Stimulated activated CD4-positive, alpha-beta T cell treated with anti-CD3 and anti-CD28 coated beads, Interleukin-15, amount 100 ng/mL, for 1 hour (primary cell): ENCODE measurements around the gene ZNF248.
"Not testable (repeated sequence)": the region's sequence is repeated elsewhere in the genome, so short reads cannot be mapped to it uniquely, and the experiment has no call there.

Source experiments
- DNase-seq, 2 donors: peaks; one replicate each; pipeline ENCODE4 v3.0.0-alpha.2; 2020; ENCODE audit warnings: low read depth in 1 of 2, low spot score in 1 of 2

ZNF248 gene

DNA sequence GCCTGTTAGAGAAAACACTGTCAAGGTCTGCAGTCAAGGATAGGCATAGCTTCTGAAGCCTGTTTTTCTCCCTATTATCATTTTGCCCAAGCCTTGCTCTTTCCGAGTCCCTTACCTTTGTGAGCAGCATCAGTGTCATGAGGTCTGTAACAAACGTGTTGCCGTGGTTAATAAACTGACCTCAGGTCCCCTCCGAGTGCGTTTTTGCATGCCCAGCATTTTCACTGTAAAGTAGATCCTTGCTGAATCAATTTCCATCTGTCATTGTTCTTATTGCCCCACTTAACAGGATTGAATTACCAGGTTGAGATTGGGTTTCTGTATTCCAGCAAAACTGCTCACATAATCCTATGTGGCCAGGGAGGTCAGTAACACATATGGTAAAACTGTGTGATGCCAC lies 110.3 kb downstream of the ZNF248 start:
- DNase-seq: no peak

DNA sequence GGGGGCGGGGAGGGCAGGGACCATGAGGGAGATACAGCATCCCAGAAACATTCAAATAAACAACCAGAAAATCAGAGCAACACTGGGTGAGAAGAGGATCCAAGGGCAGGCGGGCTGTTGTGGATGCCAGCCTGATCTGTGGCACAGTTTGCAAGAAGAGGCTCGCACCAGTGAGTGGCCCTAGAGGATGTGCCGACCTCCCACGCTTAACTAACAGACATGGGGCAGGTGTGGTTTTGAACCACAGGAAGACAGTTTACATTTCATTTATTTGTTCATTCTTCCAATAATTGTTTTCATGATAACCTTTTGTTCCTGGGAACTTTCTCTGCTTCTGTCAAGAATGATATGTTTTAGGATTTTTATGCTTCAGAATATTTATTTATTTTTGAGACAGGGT lies 115.6 kb downstream of the ZNF248 start:
- no peak for DNase-seq

DNA sequence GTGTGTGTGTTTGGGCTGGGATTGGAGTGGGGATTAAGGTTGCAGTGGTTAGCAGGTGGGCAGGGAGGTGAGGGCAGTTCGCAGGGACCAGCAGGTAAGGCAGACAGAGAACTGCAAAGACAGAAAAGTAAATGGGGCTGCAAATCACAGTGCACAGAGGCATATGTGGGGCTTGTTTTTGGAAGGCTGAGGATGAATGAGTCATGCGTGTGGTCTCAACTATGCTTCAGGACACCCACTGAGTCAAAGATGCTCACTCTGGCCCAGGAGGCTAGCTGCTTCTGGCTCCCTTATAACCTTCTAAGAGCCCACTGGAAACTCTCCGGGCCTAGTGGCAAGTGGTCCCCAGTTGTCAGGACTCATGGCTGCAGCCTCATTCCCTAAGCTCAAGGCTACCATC lies 118.2 kb downstream of the ZNF248 start:
- DNase-seq: no peak

DNA sequence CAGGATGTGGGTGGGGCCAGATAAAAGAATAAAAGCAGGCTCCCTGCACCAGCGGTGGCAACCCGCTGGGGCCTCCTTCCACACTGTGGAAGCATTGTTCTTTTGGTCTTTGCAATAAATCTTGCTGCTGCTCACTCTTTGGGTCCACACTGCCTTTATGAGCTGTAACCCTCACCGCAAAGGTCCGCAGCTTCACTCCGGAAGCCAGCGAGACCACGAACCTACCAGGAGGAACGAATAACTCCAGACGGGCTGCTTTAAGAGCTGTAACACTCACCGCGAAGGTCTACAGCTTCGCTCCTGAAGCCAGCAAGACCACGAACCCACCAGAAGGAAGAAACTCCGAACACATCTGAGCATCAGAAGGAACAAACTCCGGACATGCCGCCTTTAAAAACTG lies 119.2 kb downstream of the ZNF248 start:
- not testable (repeated sequence) for DNase-seq

DNA sequence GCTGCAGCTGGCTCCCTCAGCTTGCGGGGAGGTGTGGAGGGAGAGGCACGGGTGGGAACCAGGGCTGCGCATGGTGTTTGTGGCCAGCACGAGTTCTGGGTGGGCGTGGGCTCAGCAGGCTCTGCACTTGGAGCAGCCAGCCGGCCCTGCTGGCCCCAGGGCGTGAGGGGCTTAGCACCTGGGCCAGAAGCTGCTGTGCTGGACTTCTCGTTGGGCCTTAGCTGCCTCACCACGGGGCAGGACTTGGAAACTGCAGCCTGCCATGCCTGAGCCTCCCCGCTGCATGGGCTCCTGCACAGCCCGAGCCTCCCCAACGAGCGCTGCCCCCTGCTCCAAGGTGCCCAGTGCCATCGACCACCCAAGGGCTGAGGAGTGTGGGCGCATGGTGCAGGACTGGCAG lies 120.1 kb downstream of the ZNF248 start:
- DNase-seq: no peak

DNA sequence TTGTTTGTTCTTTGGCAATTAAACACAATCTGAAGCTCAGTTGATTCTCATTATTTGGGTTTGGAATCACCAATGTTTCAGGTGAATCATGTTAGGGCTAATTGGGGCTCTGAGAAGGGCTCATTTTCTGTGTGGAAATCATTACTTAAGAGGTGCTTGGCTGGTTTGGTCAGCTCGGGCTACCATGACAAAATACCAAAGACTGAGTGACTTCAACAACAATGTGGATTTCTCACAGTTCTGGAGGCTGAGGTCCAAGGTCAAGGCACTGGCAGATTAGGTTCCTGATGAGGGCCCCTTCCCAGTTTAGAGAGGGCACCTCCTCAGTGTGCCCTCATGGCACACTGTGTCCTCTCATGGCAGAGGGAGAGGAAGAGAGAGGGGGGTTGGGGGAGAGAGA lies 121.3 kb downstream of the ZNF248 start:
- no peak for DNase-seq

DNA sequence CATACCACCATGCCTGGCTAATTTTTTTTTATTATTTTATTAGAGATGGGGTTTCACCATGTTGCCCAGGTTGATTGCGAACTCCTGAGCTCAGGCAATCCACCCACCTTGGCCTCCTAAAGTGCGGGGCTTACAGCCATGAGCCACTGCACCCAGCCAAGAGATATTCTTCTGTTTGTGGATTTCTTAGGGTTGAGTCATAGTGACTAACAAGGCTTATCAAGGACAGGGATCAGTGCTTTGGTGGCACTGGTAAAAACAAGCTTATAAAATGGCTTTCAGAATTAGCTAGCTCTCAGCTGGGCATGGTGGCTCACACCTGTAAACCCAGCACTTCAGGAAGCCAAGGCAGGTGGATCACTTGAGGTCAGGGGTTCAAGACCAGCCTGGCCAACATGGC lies 122.4 kb downstream of the ZNF248 start:
- DNase-seq: no peak
